ENCODE measurements around the gene DFFA. TPM values are rescaled to one million over a fixed set of nuclear protein-coding genes. Genes with fewer than 3 reads are reported as not detected.

Gene DFFA
- total RNA-seq, 1 experiment from 2014 or later, result 94.1 TPM

- H3K9me3 Mint-ChIP-seq, result no peaks in the 10 kb centered on the region
Observed at GRCh38 chr1:10438677-10439163, 33.6 kb downstream of the DFFA start.

More at GRCh38 chr1:10438677-10439163, 33.6 kb downstream of the DFFA start:
- Histone ChIP-seq H2BK20ac (ENCODE audit: low read depth, low read length, poor library complexity, severe bottlenecking) (no peak overlapping the region), H3K23ac (ENCODE audit: insufficient read length, low read depth, low read length) (no peak overlapping the region), H4K5ac (ENCODE audit: insufficient read length, low read depth, low read length) (no peak overlapping the region), H3K27ac (ENCODE audit: insufficient read length, low read depth, low read length) (no peak overlapping the region), H3K4ac (ENCODE audit: low read depth, low read length) (no peak overlapping the region), H2BK120ac (ENCODE audit: low read depth, low read length, poor library complexity, severe bottlenecking) (no peak overlapping the region), H4K91ac (ENCODE audit: insufficient read length, low read depth, low read length) (no peak overlapping the region), H3T11ph (ENCODE audit: low read length) (no peak overlapping the region), H3K9ac (ENCODE audit: extremely low read depth, insufficient read length, low read length) (no peak overlapping the region), H2BK12ac (ENCODE audit: insufficient read length, low read depth, low read length) (no peak overlapping the region), H2AK5ac (ENCODE audit: insufficient read length, low read length) (no peak overlapping the region), H2BK15ac (ENCODE audit: low read depth, low read length) (no peak overlapping the region), H3K23me2 (ENCODE audit: insufficient read length, low read depth, low read length, poor library complexity, severe bottlenecking) (no peaks in the 10 kb centered on the region), H3K9me3 (ENCODE audit: control insufficient read depth, low read depth, low read length) (no peaks in the 10 kb centered on the region), H3K79me1 (ENCODE audit: insufficient read depth, low read depth, low read length, poor library complexity, severe bottlenecking) (no peaks in the 10 kb centered on the region), H2BK5ac (ENCODE audit: insufficient read length, low read length) (no peak overlapping the region), H3K4me1 (ENCODE audit: insufficient read depth, low read length) (no peaks in the 10 kb centered on the region), H3K79me2 (ENCODE audit: insufficient read depth, low read length) (no peaks in the 10 kb centered on the region), H3K18ac (ENCODE audit: insufficient read length, low read depth, low read length) (no peak overlapping the region), H4K8ac (replicated peaks; ENCODE audit: insufficient read length, low read depth, low read length) (no peak overlapping the region), H3K27me3 (ENCODE audit: insufficient read depth, low read length) (no peaks in the 10 kb centered on the region), H4K20me1 (ENCODE audit: control insufficient read depth, insufficient read depth, insufficient read length) (no peaks in the 10 kb centered on the region), H2AFZ (ENCODE audit: low read length) (no peak overlapping the region), H3K56ac (ENCODE audit: insufficient read length, low read depth, low read length) (no peak overlapping the region), H3K4me2 (ENCODE audit: insufficient read depth, insufficient read length, low read length) (no peak overlapping the region), H3K14ac (ENCODE audit: insufficient read depth, low read length) (no peak overlapping the region)
- DNase-seq, result no peak
- no CpG with 5 or more reads among the region's 7 CpGs for WGBS (ENCODE audit: extremely low coverage, insufficient read length, low lambda C conversion rate)
- Mint-ChIP-seq H3K4me3 (no peak overlapping the region), H3K27me3 (ENCODE audit: low read depth) (no peaks in the 10 kb centered on the region), H3K4me1 (no peaks in the 10 kb centered on the region), H3K36me3 (ENCODE audit: insufficient read depth in 1 of 3, low read depth in 3 of 3) (peaks cover 0 to 4% (median 0%) of the 10 kb centered on the region in 3 experiments; a peak in 3 of 7 replicates), H3K27ac (peak overlapping the region in 2 of 3 experiments; percentile 29 to 38; a peak in 1 of 7 replicates)
- TF ChIP-seq, protein P1, sequence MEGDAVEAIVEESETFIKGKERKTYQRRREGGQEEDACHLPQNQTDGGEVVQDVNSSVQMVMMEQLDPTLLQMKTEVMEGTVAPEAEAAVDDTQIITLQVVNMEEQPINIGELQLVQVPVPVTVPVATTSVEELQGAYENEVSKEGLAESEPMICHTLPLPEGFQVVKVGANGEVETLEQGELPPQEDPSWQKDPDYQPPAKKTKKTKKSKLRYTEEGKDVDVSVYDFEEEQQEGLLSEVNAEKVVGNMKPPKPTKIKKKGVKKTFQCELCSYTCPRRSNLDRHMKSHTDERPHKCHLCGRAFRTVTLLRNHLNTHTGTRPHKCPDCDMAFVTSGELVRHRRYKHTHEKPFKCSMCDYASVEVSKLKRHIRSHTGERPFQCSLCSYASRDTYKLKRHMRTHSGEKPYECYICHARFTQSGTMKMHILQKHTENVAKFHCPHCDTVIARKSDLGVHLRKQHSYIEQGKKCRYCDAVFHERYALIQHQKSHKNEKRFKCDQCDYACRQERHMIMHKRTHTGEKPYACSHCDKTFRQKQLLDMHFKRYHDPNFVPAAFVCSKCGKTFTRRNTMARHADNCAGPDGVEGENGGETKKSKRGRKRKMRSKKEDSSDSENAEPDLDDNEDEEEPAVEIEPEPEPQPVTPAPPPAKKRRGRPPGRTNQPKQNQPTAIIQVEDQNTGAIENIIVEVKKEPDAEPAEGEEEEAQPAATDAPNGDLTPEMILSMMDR (conservative IDR thresholded peaks at IDR 0.05), result no peak
